Activated CD8-positive, alpha-beta memory T cell treated with anti-CD3 and anti-CD28 coated beads for 1 hour (primary cell): ENCODE results near the gene NAV2.

Experiments used
- DNase-seq, 2 donors: peaks; one replicate each; pipeline ENCODE4 v3.0.0-alpha.2; 2020; ENCODE audit warnings: low read depth in 1 of 2; ENCODE audit errors: extremely low read depth in 1 of 2

Gene NAV2

DNA sequence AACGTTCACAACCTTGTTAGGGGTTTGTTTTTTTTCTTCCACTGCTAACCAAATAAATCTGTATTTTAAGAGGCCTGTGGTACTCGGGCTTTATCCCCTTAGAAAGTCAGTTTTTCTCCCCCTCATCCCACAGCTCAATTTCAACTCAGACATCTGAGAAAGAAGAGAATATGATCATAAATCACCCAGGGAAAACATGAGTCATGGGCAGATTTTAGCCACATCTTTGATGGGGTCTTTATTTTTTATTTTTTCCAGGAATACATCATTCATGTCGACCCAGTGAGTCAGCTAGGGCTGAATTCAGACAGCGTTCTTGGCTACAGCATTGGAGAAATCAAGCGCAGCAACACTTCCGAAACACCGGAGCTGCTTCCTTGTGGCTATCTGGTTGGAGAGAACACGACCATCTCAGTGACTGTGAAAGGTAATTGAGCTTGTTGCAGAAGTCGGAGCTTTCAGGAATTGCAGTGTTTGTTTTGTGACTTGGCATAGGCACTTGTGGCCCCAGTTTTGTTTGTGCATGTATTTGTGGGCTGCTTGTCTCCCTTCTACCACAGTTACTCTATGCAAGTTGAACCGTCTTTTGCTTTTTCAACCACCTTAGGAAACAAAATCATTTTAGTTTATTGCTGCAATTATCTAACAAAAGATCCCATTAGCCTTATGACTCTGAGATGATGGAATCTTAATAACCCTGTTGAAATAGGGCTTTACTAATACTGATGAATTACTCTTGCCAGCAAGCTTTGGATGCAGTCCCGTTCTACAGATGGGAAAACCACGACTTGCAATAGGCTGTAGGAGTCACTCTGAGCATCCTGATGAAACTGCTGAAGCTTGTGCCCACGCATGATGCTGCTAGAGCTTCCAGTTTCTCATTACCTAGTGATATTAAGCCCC is 384.9 kb downstream of the NAV2 start:
- no peak for DNase-seq

DNA sequence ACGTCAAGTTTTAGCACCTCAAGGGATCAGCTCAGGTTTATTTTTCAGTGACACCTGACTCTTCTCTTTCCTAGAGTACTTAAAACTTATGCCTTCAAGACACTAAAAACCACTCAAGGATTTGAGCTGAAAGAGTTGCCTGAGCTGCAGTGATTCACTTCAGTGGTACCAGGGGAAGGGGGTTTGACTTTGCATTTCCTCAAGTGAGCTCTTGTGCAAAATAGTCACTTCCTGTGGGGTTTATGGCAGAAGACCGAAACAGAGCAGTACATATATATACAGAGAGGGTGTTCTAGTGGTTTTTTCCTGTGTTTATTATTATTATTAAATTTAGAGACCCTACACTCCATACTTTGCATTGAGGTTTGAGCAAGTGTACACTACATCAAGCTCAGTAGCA is 386.9 kb downstream of the NAV2 start:
- DNase-seq = no peak

DNA sequence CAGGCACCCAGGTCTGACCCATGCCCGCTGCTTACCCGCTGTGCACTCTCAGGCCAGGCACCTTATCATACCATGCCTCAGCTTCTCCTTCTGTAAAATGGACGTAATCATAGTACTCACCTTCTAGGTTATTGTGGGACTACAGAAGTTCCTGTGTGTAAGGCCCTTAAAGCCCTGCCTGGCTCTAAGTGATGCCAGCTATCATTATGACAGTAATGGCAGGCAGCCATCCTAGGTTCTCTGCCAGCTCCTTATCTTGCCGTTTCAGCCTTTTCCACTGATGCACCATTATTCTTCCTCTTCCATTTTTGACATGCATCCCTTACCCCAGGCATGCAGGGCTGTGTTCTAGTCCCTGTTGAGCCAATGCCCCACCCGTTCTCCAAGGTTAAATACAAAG is 389.8 kb downstream of the NAV2 start:
- DNase-seq = no peak

GRCh38 chr11:20103281-20103680 is 390.6 kb downstream of the NAV2 start:
- DNase-seq = no peak

DNA sequence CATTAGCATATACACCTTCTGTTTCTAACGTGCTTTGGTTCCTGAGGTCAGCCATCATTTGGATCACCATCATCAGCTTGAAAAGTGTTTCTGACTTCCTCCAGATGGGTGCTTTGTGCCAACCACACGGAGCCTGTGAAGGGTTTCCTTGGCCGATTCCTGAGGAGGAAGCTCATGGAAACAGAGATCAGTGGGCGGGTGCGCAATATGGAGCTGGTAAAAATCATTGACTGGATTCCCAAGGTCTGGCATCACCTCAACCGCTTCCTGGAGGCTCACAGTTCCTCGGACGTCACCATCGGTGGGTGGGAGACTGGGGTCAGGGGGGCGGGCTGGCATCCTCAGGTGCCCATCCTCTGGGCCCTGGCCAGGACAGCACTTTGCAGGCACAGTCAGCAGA is 392.8 kb downstream of the NAV2 start:
- no peak for DNase-seq

- DNase-seq = no peak
Measured at GRCh38 chr11:20109731-20110445, 397.3 kb downstream of the NAV2 start.

- peak in 1 of 2 donors; percentile 12 for DNase-seq
Measured at GRCh38 chr11:20110908-20111669, 398.5 kb downstream of the NAV2 start.

- no peak for DNase-seq
Measured at GRCh38 chr11:20111871-20112270, 399.2 kb downstream of the NAV2 start.

GRCh38 chr11:20112291-20113148 is 399.9 kb downstream of the NAV2 start:
- DNase-seq = no peak

DNA sequence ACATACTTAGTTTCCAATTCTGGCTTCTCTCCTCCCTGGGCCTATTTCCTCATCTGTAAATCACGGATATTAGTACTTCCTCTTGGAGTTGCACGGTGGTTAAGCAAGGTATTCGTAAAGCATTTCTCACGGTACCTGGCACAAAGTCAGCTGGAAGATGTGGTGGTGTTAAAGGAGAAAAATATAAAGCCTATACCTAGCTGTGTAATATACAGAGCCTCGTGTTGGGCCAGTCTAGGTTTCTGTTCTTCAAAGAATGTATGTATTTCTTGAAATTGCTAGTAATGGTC is 400.5 kb downstream of the NAV2 start:
- DNase-seq = no peak

DNA sequence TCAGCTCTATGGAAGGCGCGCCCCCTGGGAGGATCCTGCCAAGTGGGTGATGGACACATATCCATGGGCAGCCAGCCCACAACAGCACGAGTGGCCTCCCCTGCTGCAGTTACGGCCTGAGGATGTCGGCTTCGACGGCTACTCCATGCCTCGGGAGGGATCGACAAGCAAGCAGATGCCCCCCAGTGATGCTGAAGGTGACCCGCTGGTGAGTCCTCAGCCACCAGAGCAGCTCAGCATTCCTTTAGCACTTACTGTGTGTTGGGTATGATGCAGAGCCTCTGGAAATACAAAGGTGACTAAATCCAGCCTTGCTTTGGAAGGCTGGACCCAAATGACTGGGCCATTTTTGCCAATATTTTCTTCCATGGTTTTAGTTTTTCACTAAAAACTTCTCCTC is 402.0 kb downstream of the NAV2 start:
- no peak for DNase-seq

- DNase-seq = no peak
Measured at GRCh38 chr11:20116825-20117224, 404.2 kb downstream of the NAV2 start.

DNA sequence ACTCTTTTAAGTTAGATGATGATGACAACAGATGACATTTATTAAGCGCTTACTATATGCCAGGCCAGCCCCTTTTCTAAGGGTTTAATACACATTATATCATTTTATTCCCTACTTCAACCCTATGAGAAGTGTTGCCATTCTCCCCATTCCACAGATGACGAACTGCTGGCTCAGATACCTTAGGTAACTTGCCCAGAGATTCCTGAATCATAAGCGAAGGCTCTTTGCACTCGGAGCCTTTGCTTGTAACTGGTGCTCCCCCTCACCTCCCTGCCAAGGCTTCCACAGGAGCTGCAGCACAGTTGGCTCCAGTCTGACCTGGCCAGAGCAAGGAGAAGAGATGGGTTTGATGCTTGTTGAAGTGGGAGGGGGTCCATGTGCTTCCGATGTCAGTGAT is 404.7 kb downstream of the NAV2 start:
- no peak for DNase-seq

DNA sequence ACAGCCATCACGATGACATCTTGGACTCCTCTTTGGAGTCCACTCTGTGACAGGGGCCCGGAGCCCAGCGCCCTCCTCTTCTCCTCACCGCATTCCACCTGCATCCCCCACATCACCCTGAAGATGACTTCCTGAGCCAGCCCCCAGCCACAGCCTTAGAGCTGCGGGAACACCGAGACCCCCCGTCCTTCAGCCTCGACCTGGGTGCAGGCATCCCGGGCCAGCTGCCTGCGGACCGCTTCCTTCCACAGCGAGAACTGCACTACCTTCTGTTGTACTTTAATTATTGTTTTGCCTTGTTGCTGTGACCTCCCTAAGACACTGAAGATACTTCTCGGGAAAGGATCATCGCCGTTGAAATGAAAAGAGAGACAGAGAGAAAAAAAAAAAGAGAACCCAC is 405.6 kb downstream of the NAV2 start:
- DNase-seq = no peak

- DNase-seq = no peak
Measured at GRCh38 chr11:20119315-20119714, 406.7 kb downstream of the NAV2 start.

- DNase-seq = no peak
Measured at GRCh38 chr11:20120134-20120925, 407.7 kb downstream of the NAV2 start.

DNA sequence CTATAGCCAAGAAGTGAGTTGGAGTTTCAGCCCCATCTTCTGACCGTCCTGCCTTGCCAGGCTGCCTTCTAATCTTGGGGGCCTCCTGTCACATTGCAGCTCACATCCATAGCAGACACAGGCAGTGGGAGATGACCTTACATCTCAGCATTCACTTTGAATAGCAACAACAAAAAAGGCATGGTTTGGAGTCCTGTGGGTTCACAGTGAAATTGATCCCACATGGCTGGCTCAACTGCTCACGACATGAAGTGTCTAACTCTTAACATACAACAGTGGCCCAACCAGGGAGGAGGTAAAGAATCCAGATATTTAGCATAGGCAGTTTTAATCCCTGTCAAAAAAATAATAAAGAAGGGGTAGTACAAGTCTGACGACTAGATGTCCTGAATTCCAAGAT is 409.5 kb downstream of the NAV2 start:
- DNase-seq = no peak

DNA sequence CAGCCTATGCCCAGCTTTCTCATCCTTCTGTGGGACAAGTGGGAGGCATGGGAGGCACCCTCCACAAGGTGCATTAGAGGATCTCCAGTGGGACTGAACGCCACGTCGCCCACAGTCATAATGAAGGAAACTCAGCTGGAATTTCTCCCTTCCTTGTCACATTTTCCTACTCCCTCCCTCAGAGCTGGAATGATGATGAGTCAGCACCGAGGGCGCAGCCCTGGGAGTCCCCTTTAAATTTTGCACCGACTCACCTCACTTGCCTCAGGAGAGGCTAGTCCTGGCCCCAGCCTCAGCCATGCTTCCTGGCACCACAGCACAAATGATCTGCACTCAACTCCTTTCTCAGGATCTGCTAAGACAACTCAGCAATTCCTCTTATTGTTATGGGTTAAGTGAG is 413.3 kb downstream of the NAV2 start:
- DNase-seq = no peak

- DNase-seq = no peak
Measured at GRCh38 chr11:20126724-20127123, 414.1 kb downstream of the NAV2 start.
